Activated CD4-positive, alpha-beta T cell treated with anti-CD3 and anti-CD28 coated beads, Interleukin-2, amount 50 U/mL, for 24 hours (primary cell): ENCODE results near the gene SLC16A13.
"Not testable (repeated sequence)": the region's sequence is repeated elsewhere in the genome, so short reads cannot be mapped to it uniquely, and the experiment has no call there.

Experiments
- DNase-seq, 2 donors: peaks; one replicate each; pipeline ENCODE4 v3.0.0-alpha.2; 2020; ENCODE audit warnings: low read depth in 1 of 2, low spot score in 1 of 2

The SLC16A13 gene, protein sequence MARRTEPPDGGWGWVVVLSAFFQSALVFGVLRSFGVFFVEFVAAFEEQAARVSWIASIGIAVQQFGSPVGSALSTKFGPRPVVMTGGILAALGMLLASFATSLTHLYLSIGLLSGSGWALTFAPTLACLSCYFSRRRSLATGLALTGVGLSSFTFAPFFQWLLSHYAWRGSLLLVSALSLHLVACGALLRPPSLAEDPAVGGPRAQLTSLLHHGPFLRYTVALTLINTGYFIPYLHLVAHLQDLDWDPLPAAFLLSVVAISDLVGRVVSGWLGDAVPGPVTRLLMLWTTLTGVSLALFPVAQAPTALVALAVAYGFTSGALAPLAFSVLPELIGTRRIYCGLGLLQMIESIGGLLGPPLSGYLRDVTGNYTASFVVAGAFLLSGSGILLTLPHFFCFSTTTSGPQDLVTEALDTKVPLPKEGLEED

DNA sequence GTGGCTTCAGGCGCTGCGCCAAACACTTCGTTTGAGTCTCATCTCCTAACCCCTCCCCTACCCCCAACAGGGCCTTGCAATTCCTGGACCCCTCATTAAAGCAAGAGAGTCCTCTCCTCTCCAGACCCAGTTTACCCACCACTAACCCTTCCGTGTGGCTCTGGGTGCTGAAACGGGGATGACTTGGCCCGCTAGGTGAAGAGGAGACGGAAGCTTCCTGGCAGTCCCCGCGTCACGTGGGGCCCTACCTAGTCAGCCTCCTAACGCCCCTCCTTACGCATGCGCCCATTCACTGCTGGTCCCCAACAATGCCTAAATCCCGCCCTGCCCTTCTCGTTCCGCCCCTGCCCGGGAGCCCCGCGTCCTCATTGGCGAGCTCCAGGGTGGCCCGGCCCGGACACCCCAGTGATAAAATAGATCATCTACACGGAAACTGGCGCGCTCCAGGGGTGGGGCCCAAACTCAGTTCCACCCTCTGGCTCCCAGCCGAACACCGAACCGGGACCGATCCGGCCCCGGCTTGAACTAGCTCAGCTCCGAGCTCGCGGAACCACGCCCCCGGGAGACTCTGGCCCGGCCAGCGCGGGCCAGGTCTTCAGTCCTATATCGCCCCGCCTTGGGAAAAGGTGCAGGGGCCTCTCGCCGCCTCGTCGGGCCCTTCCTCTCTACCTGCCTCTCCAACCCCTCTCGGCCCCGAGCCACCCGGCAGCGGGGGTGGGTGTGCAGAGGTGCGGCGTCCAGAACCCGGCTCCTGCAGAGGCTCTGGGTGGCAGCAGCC is at the start of gene SLC16A13:
Gene SLC16A13, plus strand, starts transcription at position 425 of the 778 bp plus-strand sequence. CDS start 368 bp downstream, outside the sequence.
- DNase-seq = peak; percentile 84 to 98

DNA sequence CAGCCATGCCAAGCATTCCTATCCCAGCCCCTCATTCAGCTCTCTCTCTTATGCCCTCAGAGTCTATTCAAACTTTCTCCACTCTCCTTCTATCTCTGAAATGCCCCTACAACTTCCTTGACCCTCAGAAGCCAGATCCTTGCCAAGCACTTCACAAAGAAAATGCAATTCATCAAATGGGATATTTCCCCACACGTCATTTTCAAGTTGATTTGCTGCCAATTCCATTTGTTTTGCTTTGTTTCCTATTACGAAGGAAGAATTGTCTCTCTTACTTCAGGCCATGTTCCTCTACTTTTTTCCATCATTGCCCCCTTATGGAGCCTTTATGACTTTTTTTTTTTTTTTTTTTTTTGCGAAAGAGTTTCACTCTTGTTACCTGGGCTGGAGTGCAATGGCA is 49.1 kb upstream of the SLC16A13 start:
- no peak for DNase-seq

DNA sequence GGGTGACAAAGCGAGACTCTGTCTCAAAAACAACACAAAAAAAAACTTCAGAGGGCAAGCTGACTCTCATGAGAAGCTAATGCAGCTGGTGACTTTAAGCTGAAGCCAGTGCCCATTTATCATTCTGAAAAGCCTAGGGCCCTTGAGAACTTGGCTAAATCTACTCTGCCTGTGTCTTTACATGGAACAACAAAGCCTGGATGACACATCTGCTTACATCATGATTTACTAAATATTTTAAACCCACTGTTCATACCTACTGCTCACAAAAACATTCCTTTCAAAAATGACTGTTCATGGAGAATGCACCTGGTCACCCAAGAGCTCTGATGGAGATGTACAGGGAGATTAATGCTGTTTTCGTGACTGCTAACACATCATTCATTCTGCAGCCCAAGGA is 46.0 kb upstream of the SLC16A13 start:
- DNase-seq = no peak

DNA sequence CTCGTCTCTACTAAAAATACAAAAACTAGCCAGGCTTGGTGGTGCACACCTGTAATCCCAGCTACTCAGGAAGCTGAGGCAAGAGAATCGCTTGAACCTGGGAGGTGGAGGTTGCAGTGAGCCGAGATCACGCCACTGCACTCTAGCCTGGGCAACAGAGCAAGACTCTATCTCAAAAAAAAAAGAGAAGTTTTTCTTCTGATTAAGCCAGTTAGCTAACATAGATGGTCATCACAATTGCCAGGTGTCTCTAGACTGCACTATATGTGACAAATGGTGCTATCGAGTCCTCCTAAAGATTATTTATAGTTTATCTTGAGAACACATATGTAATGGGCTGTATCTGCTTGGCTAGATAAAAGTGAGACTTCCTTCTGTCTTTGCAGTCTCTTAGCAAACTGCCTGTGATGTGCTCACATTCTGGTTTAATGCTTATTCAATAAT is 42.2 kb upstream of the SLC16A13 start:
- DNase-seq = not testable (repeated sequence)

DNA sequence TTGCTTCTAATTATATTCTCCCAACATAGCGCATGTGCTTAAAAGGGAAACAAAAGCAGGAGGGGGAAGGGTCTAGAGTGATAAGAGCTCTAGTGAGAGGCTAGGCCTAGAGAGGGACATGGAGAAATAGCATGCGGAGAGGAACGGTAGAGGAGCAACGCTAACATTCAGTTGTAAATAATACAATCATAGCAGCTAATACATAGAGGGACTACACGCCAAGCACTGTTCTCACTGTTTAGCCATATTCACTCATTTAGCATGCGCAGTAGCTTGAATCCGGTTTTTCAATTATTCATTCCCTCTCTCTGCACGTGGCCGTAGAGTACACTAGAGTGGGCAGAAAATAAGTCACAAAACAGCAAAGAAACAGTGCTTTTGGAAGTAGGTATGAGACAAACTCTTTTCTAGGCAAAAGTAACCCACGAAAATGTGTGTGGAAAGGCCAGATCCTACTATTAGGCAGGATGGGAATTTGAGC is 41.7 kb upstream of the SLC16A13 start:
- DNase-seq = no peak

DNA sequence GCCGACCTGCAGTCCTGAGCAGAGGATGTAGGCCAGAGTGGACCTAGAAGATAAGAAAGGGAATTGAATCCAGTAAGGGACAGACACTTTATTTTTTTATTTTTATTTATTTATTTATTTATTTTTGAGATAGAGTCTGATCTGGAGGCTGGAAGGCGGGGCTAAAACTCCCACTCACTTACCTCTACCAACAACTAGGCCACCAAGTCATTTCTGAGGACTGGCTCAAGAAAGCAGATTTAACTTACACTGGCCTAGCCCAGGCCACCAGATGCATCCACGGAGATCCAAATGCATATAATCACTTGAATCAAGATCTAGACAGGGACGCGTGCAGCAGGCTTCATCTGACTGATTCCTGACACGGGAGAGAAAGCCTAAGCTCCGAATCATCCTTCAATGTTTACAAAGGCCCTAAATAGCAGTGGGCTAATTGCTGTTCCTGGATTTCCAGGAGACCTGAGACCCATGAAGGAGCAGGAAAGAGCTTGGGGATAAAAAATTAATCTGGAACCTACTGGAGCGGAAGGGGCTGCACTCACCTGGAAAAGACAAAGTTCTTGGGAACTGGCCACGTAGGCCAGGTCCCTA is 41.1 kb upstream of the SLC16A13 start:
- DNase-seq = no peak

DNA sequence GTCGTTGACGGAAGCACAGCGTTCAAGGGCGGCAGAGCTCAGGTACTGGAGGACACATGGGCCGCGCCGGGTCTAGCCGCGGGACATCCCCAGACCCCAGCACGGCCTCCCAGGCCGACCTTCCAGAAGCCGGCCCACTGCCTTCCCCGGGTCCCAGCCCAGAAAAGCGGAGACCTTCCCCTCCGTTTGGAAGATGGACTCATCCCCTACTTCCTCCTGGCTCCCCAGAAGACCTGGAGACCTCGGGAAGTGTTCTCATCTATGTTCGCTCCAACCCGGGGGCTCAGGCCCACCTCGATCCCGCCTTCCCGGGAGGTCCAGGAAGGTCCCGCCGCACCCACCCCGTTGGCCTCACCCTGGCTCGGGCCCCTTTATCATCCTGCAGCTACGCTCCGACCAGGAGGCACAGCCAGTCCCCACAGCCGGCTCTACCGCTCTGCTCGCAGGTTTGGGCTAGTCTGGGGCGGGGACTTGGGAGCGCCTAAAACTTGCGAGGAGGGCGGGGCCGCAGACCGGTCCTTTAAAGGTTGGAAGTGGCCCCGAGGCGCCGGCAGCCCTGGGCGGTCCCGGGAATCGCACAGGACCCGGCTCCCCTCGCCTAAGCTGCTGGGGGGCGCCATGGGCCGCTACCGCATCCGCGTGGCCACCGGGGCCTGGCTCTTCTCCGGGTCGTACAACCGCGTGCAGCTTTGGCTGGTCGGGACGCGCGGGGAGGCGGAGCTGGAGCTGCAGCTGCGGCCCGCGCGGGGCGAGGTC is 40.1 kb upstream of the SLC16A13 start, which contains the start of gene ALOX12:
Gene ALOX12, plus strand, starts transcription at position 550 of the 756 bp plus-strand sequence. Its CDS starts 69 bp downstream, at position 619.
- no peak for DNase-seq

DNA sequence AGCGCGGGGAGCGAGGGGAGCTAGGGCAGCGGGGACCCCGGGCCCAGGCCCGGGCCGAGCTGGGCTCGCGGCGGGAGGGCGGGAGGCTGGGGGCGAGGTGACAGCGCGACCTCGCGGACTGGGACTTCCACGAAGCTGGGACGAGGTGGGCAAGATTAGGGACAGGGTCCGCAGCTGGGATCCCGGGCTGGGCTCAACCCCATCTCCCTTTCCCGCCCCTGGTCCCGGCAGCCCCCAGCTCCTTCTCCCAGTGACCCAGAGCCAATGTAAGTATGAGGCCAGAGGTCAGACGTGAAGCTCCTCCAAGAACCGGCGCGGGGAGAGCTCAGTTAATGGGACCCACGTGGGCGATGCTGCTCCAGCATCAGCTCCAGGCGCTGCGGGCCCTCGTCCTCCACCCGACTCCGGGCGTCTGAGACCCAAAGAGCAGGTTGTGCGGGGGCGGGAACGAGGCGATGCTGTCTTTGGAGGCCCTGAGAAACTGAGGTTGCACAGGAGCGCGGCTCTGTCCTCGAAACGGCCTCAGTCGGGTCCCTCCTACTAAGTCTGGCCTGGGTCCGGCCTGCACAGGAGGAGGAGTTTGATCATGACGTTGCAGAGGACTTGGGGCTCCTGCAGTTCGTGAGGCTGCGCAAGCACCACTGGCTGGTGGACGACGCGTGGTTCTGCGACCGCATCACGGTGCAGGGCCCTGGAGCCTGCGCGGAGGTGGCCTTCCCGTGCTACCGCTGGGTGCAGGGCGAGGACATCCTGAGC is 39.4 kb upstream of the SLC16A13 start:
- no peak for DNase-seq

DNA sequence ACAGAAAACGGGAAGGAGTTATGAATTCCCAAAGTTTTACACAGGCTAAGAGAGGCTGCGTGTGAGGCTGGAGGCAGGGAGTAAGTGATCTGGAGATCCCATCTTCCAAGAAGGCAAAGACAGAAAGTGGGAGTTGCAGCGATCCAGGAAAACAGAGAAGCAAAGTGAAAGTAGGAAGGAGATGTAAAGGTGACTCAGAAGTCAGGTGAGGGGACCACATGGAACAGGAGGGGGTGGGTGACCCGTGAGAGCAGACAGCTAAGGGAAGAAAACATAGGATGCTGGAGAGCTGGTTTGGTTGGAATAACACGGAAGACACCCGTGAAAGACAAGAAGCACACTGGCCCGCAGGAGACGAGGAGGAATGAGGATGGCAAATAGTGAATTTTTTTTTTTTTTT is 38.6 kb upstream of the SLC16A13 start:
- DNase-seq = no peak

DNA sequence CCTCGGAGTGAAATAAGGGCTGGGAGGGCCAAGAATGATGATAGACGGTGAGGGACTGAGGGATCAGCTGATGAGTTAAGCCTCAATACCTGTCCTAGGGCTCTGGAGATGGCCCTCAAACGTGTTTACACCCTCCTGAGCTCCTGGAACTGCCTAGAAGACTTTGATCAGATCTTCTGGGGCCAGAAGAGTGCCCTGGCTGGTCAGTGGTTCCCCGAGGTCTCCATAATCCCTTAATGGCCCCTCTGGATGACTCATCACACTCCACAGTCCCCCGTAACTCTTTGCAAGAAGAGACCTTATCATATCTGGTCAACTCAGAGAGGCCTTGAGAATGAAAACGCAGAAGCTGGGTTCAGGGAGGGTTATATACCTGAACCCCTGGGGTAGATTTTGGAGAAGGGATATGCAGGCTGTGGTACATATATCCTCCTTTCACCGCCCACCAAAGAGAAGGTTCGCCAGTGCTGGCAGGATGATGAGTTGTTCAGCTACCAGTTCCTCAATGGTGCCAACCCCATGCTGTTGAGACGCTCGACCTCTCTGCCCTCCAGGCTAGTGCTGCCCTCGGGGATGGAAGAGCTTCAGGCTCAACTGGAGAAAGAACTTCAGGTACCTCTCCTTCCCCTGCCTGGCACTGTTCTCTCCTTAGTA is 36.8 kb upstream of the SLC16A13 start:
- DNase-seq = no peak

DNA sequence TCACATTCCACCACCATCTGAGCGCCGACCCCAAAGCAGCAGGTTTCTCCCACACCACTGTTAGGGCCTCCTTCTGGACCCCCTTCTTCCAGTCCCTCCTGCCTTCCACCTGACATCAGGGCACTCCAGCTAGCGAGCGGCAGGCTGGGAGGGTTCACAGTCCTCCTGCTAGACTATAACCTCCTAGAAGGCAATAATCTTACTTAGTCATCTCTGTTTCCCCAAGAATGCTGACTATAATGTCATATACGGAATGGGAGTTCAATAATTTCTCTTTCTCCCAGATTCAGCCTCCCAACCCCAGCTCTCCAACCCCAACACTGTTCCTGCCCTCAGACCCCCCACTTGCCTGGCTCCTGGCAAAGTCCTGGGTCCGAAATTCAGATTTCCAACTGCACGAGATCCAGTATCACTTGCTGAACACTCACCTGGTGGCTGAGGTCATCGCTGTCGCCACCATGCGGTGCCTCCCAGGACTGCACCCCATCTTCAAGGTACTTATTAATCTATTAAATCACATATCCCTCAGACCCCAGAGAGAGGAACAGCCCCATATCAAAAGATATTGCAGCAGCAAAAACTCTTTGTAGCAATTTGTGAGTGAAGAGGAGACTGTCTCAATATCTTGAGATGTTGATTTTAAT is 34.4 kb upstream of the SLC16A13 start:
- DNase-seq = no peak

DNA sequence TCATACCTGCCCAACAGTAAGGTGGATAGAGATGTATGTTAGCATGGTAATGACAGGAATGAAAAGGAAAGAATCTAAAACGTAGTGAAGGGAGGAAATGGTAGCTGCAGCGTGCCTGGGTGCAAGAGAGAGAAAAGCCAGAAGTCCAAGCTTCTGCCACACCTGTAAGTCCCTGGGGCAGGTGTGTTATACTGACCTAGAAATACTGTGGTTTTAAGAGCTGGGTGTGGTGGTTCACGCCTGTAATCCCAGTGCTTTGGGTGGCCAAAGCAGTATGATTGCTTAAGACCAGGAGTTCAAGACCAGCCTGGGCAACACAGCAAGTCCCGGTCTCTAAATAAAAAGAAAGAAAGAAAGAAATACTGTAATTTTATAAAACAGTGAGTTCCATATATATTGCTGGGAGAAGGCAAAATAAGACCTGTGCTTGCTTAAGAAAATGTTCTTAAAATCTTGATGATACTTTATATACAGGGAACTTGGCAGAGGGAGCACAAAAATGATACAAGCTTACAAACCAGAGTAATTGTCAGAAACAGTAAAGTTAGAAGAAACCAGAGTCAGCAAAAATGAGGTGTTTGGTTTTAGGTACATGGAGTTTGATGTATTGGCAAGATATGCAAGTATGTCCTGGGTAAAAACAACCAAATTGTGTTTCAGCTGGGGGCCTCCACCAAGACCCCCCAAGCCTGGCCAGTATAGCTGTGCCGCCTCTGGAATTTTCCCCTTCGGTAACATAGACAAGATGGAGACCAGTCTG is 33.3 kb upstream of the SLC16A13 start:
- DNase-seq = no peak

DNA sequence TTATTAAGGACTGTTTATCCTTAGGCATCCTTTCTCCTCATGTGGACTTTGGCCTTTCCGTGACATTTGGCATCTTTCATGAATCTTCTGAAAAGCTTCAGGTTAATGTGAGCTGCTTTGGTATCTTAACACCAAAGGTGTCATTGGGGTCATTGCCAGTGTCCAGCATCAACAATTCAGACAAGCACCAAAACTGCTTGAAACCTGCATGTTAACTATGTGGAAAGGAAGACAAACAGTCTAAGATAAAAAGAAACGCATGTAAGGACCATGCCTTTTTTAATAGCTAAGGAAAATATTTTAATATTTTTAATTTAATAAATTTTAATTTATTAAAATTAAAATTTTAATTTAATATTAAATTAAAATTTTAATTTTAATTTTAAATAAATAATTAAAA is 32.1 kb upstream of the SLC16A13 start:
- no peak for DNase-seq

DNA sequence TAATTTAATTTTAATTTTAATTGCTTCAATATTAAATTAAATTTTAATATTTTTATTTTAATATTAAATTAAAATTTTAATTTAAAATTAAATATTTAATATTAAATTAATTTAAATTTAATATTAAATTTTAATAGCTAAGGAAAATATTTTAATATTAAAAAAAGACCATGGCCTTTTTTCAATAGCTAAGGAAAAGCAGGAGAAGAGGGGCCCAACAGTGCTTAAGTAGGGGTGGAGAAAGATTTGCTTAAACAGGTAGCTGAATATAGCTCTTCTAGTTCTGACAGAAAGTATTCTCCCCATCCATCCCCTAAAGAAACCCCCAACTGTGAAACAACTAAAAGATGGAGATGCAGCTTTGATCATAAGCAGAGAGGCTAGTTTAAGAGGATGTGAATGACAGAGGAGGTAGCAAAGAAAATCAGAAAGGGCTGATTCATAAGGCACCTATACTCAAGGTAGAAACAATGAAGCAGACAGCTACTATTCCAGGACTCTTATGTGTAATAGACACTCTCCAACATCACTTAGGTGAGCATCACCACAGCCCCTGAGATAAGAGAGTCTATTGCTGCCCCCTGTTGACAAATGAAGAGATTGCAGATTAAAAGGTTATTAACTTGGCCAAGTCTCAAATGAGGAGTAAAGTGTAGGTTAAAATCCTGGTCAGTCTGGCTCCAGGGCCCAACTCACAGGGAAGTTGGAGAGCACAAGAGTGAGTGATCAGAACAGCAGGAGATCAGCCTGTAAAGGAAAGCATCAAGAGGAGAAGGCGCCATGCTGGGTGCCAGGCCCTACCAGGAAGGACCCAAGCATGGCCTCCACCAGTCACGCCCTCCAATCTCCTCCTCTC is 31.2 kb upstream of the SLC16A13 start:
- DNase-seq = peak in 1 of 2 donors; percentile 56

DNA sequence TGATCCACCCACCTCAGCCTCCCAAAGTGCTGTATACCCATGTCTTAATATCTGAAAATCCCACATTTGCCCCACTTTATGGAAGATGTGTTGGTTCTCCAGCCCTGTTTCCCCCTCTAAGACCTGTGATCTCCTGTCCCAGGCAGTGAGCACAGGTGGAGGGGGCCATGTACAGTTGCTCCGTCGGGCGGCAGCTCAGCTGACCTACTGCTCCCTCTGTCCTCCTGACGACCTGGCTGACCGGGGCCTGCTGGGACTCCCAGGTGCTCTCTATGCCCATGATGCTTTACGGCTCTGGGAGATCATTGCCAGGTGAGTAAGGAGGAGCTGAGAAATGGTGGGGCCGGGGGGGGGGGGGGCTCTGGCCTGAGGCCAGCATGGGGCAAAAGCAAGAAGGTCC is 30.1 kb upstream of the SLC16A13 start:
- no peak for DNase-seq

DNA sequence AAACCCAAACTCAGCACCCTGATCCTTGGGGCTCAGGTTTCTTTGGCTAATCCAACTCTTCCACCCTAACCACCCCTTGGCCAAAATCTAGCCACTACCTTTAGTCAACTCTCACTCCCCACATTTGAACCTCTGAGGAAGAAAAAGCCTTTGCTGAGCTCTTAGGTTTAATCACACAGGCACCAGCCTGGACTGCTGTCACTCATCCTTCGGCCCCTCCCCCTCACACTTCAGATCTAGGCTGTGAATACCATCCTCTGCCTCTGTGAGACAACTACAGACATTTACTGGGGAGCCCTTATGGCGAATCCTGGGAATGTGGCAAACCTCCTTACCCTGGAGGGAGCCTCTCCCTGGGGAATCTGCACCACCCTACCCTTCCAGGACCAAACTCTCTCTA is 28.7 kb upstream of the SLC16A13 start:
- DNase-seq = no peak

DNA sequence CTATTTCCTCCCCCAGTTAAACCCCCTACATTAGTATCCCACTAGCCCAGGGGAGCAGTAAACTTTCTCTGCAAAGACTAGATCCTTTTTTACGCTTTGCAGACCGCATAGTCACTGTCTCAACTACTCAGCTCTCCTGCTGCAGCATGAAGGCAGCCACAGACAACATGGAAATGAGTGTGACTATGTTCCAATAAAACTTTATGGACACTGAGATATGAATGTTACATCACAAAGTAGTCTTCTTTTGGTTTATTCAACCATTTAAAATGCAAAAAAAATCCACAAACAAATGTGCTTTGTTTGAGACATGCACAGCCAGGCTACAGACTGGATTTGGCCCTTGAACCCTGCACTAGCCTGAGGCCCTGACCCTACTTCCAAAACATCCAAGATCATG is 25.3 kb upstream of the SLC16A13 start:
- DNase-seq = no peak
